Naive thymus-derived CD4-positive, alpha-beta T cell (primary cell): Measurements from ENCODE around the gene CNTRL. TPM values are rescaled to one million over a fixed set of nuclear protein-coding genes. Genes with fewer than 3 reads are reported as not detected.
A peak's percentile ranks its signal among the peaks of the same experiment; 100 is the strongest.

ENCODE experiments used
- ATAC-seq: fragments of 150-1000 bp; cut with Tn5 transposase; 2 replicates; pipeline ENCODE4 v1.10.0; 2021; ENCODE audit warnings: mild to moderate bottlenecking, moderate library complexity
- CTCF ChIA-PET: fragments of 350-600 bp; sonication (Branson Sonifier 250); formaldehyde crosslinking; loops from one replicate; lab custom pipeline; 2021; ENCODE audit warnings: antibody characterized with exemption; lab: Charles Lee
- POLR2A ChIA-PET: fragments of 350-600 bp; sonication (Branson Sonifier 250); formaldehyde crosslinking; loops from one replicate; lab custom pipeline; 2021; ENCODE audit warnings: antibody characterized with exemption, inconsistent platforms; lab: Charles Lee
- DNase-seq, 9 donors: peaks; one replicate each; pipeline versions ENCODE4 v3.0.0 to v3.0.0-alpha.2; 2020 to 2022; ENCODE audit warnings: mixed read lengths in 1 of 9
- H3K27ac ChIP-seq: one replicate; pipeline ENCODE4 v1.7.0; 2013; ENCODE audit warnings: mild to moderate bottlenecking, low read depth, low read length, moderate library complexity
- H3K27me3 ChIP-seq, 2 donors: one replicate each; pipeline ENCODE4 v1.7.0; 2013; ENCODE audit warnings: low read length in 2 of 2, mild to moderate bottlenecking in 2 of 2, moderate library complexity in 2 of 2; ENCODE audit not compliant: control insufficient read depth in 2 of 2, insufficient read depth in 2 of 2
- H3K36me3 ChIP-seq, 3 experiments: 1 replicate in 2 of 3; 2 replicates in 1 of 3; pipeline ENCODE4 v1.7.0; 2013; ENCODE audit warnings: low read length in 3 of 3, mild to moderate bottlenecking in 3 of 3, moderate library complexity in 1 of 3; ENCODE audit not compliant: insufficient read depth in 3 of 3, control insufficient read depth in 2 of 3
- H3K4me1 ChIP-seq, 2 donors: one replicate each; pipeline ENCODE4 v1.7.0; 2013; ENCODE audit warnings: low read length in 2 of 2, mild to moderate bottlenecking in 2 of 2, moderate library complexity in 1 of 2; ENCODE audit not compliant: control insufficient read depth in 2 of 2, insufficient read depth in 2 of 2
- H3K4me3 ChIP-seq: 2 replicates; pipeline ENCODE4 v1.7.0; 2013; ENCODE audit warnings: mild to moderate bottlenecking, low read length
- H3K9me3 ChIP-seq, 3 experiments: 1 replicate in 2 of 3; 2 replicates in 1 of 3; pipeline ENCODE4 v1.7.0; 2013; ENCODE audit warnings: low read length in 3 of 3; ENCODE audit not compliant: control insufficient read depth in 2 of 3
- H3K27ac Mint-ChIP-seq, 9 donors: one replicate each; pipeline ENCODE4 v1.8.0; 2020 to 2022; ENCODE audit warnings: mixed read lengths in 9 of 9, mild to moderate bottlenecking in 8 of 9, moderate library complexity in 5 of 9, inconsistent platforms in 2 of 9
- H3K27me3 Mint-ChIP-seq, 5 donors: one replicate each; pipeline ENCODE4 v1.8.0; 2021 to 2022; ENCODE audit warnings: mixed read lengths in 5 of 5, mild to moderate bottlenecking in 1 of 5
- H3K36me3 Mint-ChIP-seq, 5 donors: one replicate each; pipeline ENCODE4 v1.8.0; 2020 to 2022; ENCODE audit warnings: mixed read lengths in 5 of 5, mild to moderate bottlenecking in 3 of 5, inconsistent platforms in 1 of 5
- H3K4me1 Mint-ChIP-seq, 7 donors: one replicate each; pipeline ENCODE4 v1.8.0; 2020 to 2022; ENCODE audit warnings: mixed read lengths in 7 of 7, mild to moderate bottlenecking in 3 of 7, inconsistent platforms in 1 of 7
- H3K4me3 Mint-ChIP-seq, 10 donors: one replicate each; pipeline ENCODE4 v1.8.0; 2020 to 2022; ENCODE audit warnings: mild to moderate bottlenecking in 10 of 10, mixed read lengths in 10 of 10, moderate library complexity in 6 of 10, inconsistent platforms in 2 of 10
- H3K9me3 Mint-ChIP-seq, 11 donors: one replicate each; pipeline ENCODE4 v1.8.0; 2020 to 2022; ENCODE audit warnings: mixed read lengths in 11 of 11, mild to moderate bottlenecking in 4 of 11, inconsistent platforms in 1 of 11, moderate library complexity in 1 of 11
- intact Hi-C, 2 donors: fragments of 100-400 bp; cut with micrococcal nuclease; formaldehyde crosslinking; loops; one replicate each; pipeline ENCODE4 v1.15.1; 2023
- polyA plus RNA-seq, 2 donors: library from polyadenylated mRNA; unstranded; fragments of 300-500 nt; fragmentation: Illumina TruSeq; gene quantifications; one replicate each; pipeline ENCODE4 v1.2.3, GENCODE V29; 2021
- total RNA-seq, 6 experiments: library from RNA in 5 of 6; stranded (reverse) in 5 of 6; gene quantifications; 1 replicate in 5 of 6; 2 replicates in 1 of 6; pipeline ENCODE4 v1.2.3 and lab custom pipeline; 2021 to 2026

The CNTRL gene
- total and polyA plus RNA-seq, 7 experiments from 2014 or later: 14.4 to 131 (median 81.6) TPM

- no peak for DNase-seq
- H3K36me3 Mint-ChIP-seq: peaks cover 4 to 31% (median 14%) of the 10 kb centered on the region in 5 donors
- H3K27me3 Mint-ChIP-seq: no peaks in the 10 kb centered on the region
- intact Hi-C loops: no loop called here
- ChIA-PET CTCF (no interaction called here), POLR2A (interaction anchor here (0.7 kb wide), 1 partner anchor 31 kb away, joined by 3 read pairs; no protein-coding TSS in a partner anchor)
- Histone ChIP-seq H3K36me3 (peaks cover 0 to 6% (median 3%) of the 10 kb centered on the region in 3 experiments), H3K9me3 (no peaks in the 10 kb centered on the region), H3K4me1 (peaks cover 7 to 15% of the 10 kb centered on the region in 2 donors), H3K27me3 (no peaks in the 10 kb centered on the region), H3K27ac (no peak overlapping the region), H3K4me3 (no peak overlapping the region)
- H3K4me3 Mint-ChIP-seq: no peak overlapping the region
- H3K4me1 Mint-ChIP-seq: peaks cover 9 to 43% (median 32%) of the 10 kb centered on the region in 7 donors
- ATAC-seq: no peak
- H3K27ac Mint-ChIP-seq: peak overlapping the region in 7 of 9 donors; percentile 0 to 65 (median 29)
- H3K9me3 Mint-ChIP-seq: no peaks in the 10 kb centered on the region
Observed at GRCh38 chr9:121118266-121118665, 43.5 kb downstream of the CNTRL start.

- Histone ChIP-seq H3K4me1 (peaks cover 16 to 24% of the 10 kb centered on the region in 2 donors), H3K27ac (peak overlapping the region; percentile 80), H3K4me3 (no peak overlapping the region), H3K9me3 (no peaks in the 10 kb centered on the region), H3K27me3 (no peaks in the 10 kb centered on the region), H3K36me3 (no peaks in the 10 kb centered on the region)
- Mint-ChIP-seq H3K9me3 (no peaks in the 10 kb centered on the region), H3K4me3 (peak overlapping the region in 9 of 10 donors; percentile 3 to 93 (median 42)), H3K27ac (peak overlapping the region; percentile 63 to 96 (median 87)), H3K27me3 (no peaks in the 10 kb centered on the region), H3K4me1 (peaks cover 22 to 55% (median 49%) of the 10 kb centered on the region in 7 donors), H3K36me3 (peaks cover 4 to 32% (median 23%) of the 10 kb centered on the region in 5 donors)
- ChIA-PET CTCF (interaction anchor here (0.7 to 4.7 kb wide), 5 partner anchors 9 to 59 kb away, joined by 3 to 29 read pairs (median 8); no protein-coding TSS in a partner anchor), POLR2A (interaction anchor here (0.7 to 6.1 kb wide), 14 partner anchors 9 to 240 kb away, joined by 3 to 181 read pairs (median 7); partner anchors contain the start of gene RAB14)
- ATAC-seq (no peak), DNase-seq (no peak)
- intact Hi-C loops: loop anchor here (1.0 to 5.0 kb wide), 7 partner anchors 37 to 406 kb away; partner anchors contain the start of genes MEGF9 (in 1 of the 2) and STOM (in 1 of the 2)
Observed at GRCh38 chr9:121120386-121120785, 45.6 kb downstream of the CNTRL start.

- H3K27ac ChIP-seq: peak overlapping the region; percentile 88
- no peaks in the 10 kb centered on the region for H3K27me3 Mint-ChIP-seq
- intact Hi-C loops: loop anchor here (1.0 to 5.0 kb wide), 17 partner anchors 12 to 541 kb away; partner anchors contain the start of genes CDK5RAP2 (in 1 of the 2), CNTRL (in 1 of the 2), MEGF9 (in 1 of the 2) and RAB14 (in 1 of the 2)
- H3K4me3 Mint-ChIP-seq: peak overlapping the region; percentile 87 to 96 (median 89)
- ChIA-PET CTCF (interaction anchor here (0.6 to 4.7 kb wide), 12 partner anchors 10 to 252 kb away, joined by 3 to 29 read pairs (median 6); no protein-coding TSS in a partner anchor), POLR2A (interaction anchor here (0.6 to 6.1 kb wide), 31 partner anchors 7 to 347 kb away, joined by 3 to 181 read pairs (median 4); partner anchors contain the start of genes CNTRL, FBXW2 and RAB14)
- no peaks in the 10 kb centered on the region for H3K27me3 ChIP-seq
- ATAC-seq (peak; percentile 100), DNase-seq (peak; percentile 83 to 98 (median 97))
- no peaks in the 10 kb centered on the region for H3K9me3 Mint-ChIP-seq
- no peaks in the 10 kb centered on the region for H3K9me3 ChIP-seq
- H3K27ac Mint-ChIP-seq: peak overlapping the region; percentile 87 to 99 (median 93)
- H3K36me3 ChIP-seq: peaks cover 0 to under 1% (median 0%) of the 10 kb centered on the region in 3 experiments
- peaks cover 27 to 63% (median 54%) of the 10 kb centered on the region in 7 donors for H3K4me1 Mint-ChIP-seq
- H3K36me3 Mint-ChIP-seq: peaks cover 6 to 33% (median 25%) of the 10 kb centered on the region in 5 donors
- peak overlapping the region; percentile 87 for H3K4me3 ChIP-seq
- H3K4me1 ChIP-seq: peaks cover 20 to 26% of the 10 kb centered on the region in 2 donors
Observed at GRCh38 chr9:121121582-121122087, 46.9 kb downstream of the CNTRL start.

- Mint-ChIP-seq H3K4me1 (peaks cover 30 to 71% (median 58%) of the 10 kb centered on the region in 7 donors), H3K27me3 (no peaks in the 10 kb centered on the region), H3K9me3 (no peaks in the 10 kb centered on the region), H3K4me3 (peak overlapping the region; percentile 87 to 96 (median 89)), H3K27ac (peak overlapping the region; percentile 87 to 99 (median 93)), H3K36me3 (peaks cover 4 to 40% (median 32%) of the 10 kb centered on the region in 5 donors)
- ChIA-PET POLR2A (interaction anchor here (0.6 to 6.1 kb wide), 23 partner anchors 8 to 348 kb away, joined by 3 to 181 read pairs (median 4); partner anchors contain the start of genes CNTRL, FBXW2 and RAB14), CTCF (interaction anchor here (0.9 to 4.7 kb wide), 9 partner anchors 10 to 253 kb away, joined by 3 to 29 read pairs (median 6); no protein-coding TSS in a partner anchor)
- Histone ChIP-seq H3K27me3 (no peaks in the 10 kb centered on the region), H3K27ac (peak overlapping the region; percentile 88), H3K9me3 (no peaks in the 10 kb centered on the region), H3K4me1 (peaks cover 23 to 28% of the 10 kb centered on the region in 2 donors), H3K4me3 (peak overlapping the region; percentile 87), H3K36me3 (peaks cover 0 to 9% (median 3%) of the 10 kb centered on the region in 3 experiments)
- no peak for ATAC-seq
- intact Hi-C loops: loop anchor here in 1 of 2 donors (5.0 kb wide), 1 partner anchor 35 kb away; no protein-coding TSS in a partner anchor
- DNase-seq: peak in 2 of 9 donors; percentile 8 to 16
Observed at GRCh38 chr9:121122246-121123032, 47.7 kb downstream of the CNTRL start.

GRCh38 chr9:121123816-121124535 lies 49.2 kb downstream of the CNTRL start:
- H3K4me3 ChIP-seq: no peak overlapping the region
- H3K27me3 Mint-ChIP-seq: no peaks in the 10 kb centered on the region
- H3K9me3 Mint-ChIP-seq: peaks cover 0 to 9% (median 1%) of the 10 kb centered on the region in 11 donors
- no peaks in the 10 kb centered on the region for H3K27me3 ChIP-seq
- peak overlapping the region; percentile 58 to 96 (median 87) for H3K27ac Mint-ChIP-seq
- ChIA-PET CTCF (interaction anchor here (0.6 to 4.7 kb wide), 4 partner anchors 9 to 90 kb away, joined by 3 to 29 read pairs (median 4); no protein-coding TSS in a partner anchor), POLR2A (interaction anchor here (0.9 to 6.1 kb wide), 4 partner anchors 12 to 258 kb away, joined by 3 to 181 read pairs (median 5); partner anchors contain the start of gene RAB14)
- peaks cover 0 to 10% (median 3%) of the 10 kb centered on the region in 3 experiments for H3K36me3 ChIP-seq
- DNase-seq (peak in 2 of 9 donors; percentile 18 to 27), ATAC-seq (no peak)
- no peaks in the 10 kb centered on the region for H3K9me3 ChIP-seq
- peak overlapping the region; percentile 56 to 93 (median 80) for H3K4me3 Mint-ChIP-seq
- peak overlapping the region; percentile 24 for H3K27ac ChIP-seq
- H3K36me3 Mint-ChIP-seq: peaks cover 7 to 50% (median 40%) of the 10 kb centered on the region in 5 donors
- intact Hi-C loops: loop anchor here in 1 of 2 donors (5.0 kb wide), 1 partner anchor 33 kb away; no protein-coding TSS in a partner anchor
- peaks cover 23 to 28% of the 10 kb centered on the region in 2 donors for H3K4me1 ChIP-seq
- peaks cover 33 to 84% (median 73%) of the 10 kb centered on the region in 7 donors for H3K4me1 Mint-ChIP-seq
